H9 (cell line): ENCODE measurements around the gene STRIP1. TPM values are rescaled to one million over a fixed set of nuclear protein-coding genes. Genes with fewer than 3 reads are reported as not detected.

Source experiments
- DNase-seq: peaks from one replicate; pipeline ENCODE4 v3.0.0-alpha.2; 2017
- H2AFZ ChIP-seq: one replicate; pipeline ENCODE4 v1.6.1; 2013; ENCODE audit warnings: mild to moderate bottlenecking, low read length, control low read depth, moderate library complexity
- H2AK5ac ChIP-seq: 2 replicates; pipeline ENCODE4 v1.6.1; 2013; ENCODE audit warnings: low read length, control low read depth, mixed read lengths; ENCODE audit not compliant: insufficient read length
- H2BK120ac ChIP-seq: one replicate; pipeline ENCODE4 v1.6.1; 2013; ENCODE audit warnings: low read depth, mild to moderate bottlenecking, low read length, control low read depth, inconsistent platforms; ENCODE audit not compliant: poor library complexity, severe bottlenecking
- H2BK12ac ChIP-seq: 2 replicates; pipeline ENCODE4 v1.6.1; 2013; ENCODE audit warnings: low read length, control low read depth, mixed read lengths, low read depth; ENCODE audit not compliant: insufficient read length
- H2BK15ac ChIP-seq: 2 replicates; pipeline ENCODE4 v1.6.1; 2013; ENCODE audit warnings: low read depth, low read length, control low read depth
- H2BK20ac ChIP-seq: one replicate; pipeline ENCODE4 v1.6.1; 2013; ENCODE audit warnings: low read depth, mild to moderate bottlenecking, low read length, control low read depth, inconsistent platforms; ENCODE audit not compliant: poor library complexity, severe bottlenecking
- H2BK5ac ChIP-seq: 2 replicates; pipeline ENCODE4 v1.6.1; 2013; ENCODE audit warnings: low read length, control low read depth, mixed read lengths; ENCODE audit not compliant: insufficient read length
- H3K14ac ChIP-seq: 2 replicates; pipeline ENCODE4 v1.6.1; 2013; ENCODE audit warnings: low read length, control low read depth; ENCODE audit not compliant: insufficient read depth
- H3K18ac ChIP-seq: 2 replicates; pipeline ENCODE4 v1.6.1; 2013; ENCODE audit warnings: low read depth, mild to moderate bottlenecking, mixed read lengths, low read length, control low read depth; ENCODE audit not compliant: insufficient read length
- H3K23ac ChIP-seq: 2 replicates; pipeline ENCODE4 v1.6.1; 2013; ENCODE audit warnings: low read length, control low read depth, mixed read lengths, low read depth; ENCODE audit not compliant: insufficient read length
- H3K23me2 ChIP-seq: 2 replicates; pipeline ENCODE4 v1.6.1; 2013; ENCODE audit warnings: low read depth, mild to moderate bottlenecking, mixed read lengths, low read length, control low read depth; ENCODE audit not compliant: insufficient read length, poor library complexity, severe bottlenecking
- H3K27ac ChIP-seq: 2 replicates; pipeline ENCODE4 v1.5.1; 2013; ENCODE audit warnings: low read length, control low read depth, mixed read lengths, low read depth; ENCODE audit not compliant: insufficient read length
- H3K27me3 ChIP-seq: 2 replicates; pipeline ENCODE4 v1.6.1; 2013; ENCODE audit warnings: low read length, control low read depth, inconsistent platforms; ENCODE audit not compliant: insufficient read depth
- H3K4ac ChIP-seq: 2 replicates; pipeline ENCODE4 v1.6.1; 2013; ENCODE audit warnings: low read depth, mild to moderate bottlenecking, control low read depth, inconsistent platforms, low read length, moderate library complexity
- H3K4me1 ChIP-seq: 2 replicates; pipeline ENCODE4 v1.6.1; 2013; ENCODE audit warnings: low read length, control low read depth, inconsistent platforms; ENCODE audit not compliant: insufficient read depth
- H3K4me2 ChIP-seq: 2 replicates; pipeline ENCODE4 v1.6.1; 2013; ENCODE audit warnings: low read length, control low read depth, mixed read lengths; ENCODE audit not compliant: insufficient read length, insufficient read depth
- H3K56ac ChIP-seq: 2 replicates; pipeline ENCODE4 v1.6.1; 2013; ENCODE audit warnings: low read depth, mild to moderate bottlenecking, mixed read lengths, low read length, control low read depth; ENCODE audit not compliant: insufficient read length
- H3K79me1 ChIP-seq: 2 replicates; pipeline ENCODE4 v1.6.1; 2013; ENCODE audit warnings: low read depth, mild to moderate bottlenecking, moderate library complexity, low read length, control low read depth, inconsistent platforms; ENCODE audit not compliant: insufficient read depth, poor library complexity, severe bottlenecking
- H3K79me2 ChIP-seq: 2 replicates; pipeline ENCODE4 v1.6.1; 2013; ENCODE audit warnings: low read length, control low read depth, inconsistent platforms; ENCODE audit not compliant: insufficient read depth
- H3K9ac ChIP-seq: 2 replicates; pipeline ENCODE4 v1.6.1; 2013; ENCODE audit warnings: low read length, control low read depth, mixed read lengths; ENCODE audit not compliant: insufficient read length; ENCODE audit errors: extremely low read depth
- H3K9me3 ChIP-seq: one replicate; pipeline ENCODE4 v1.6.1; 2013; ENCODE audit warnings: low read depth, low read length, inconsistent platforms; ENCODE audit not compliant: control insufficient read depth
- H3T11ph ChIP-seq: one replicate; pipeline ENCODE4 v1.6.1; 2013; ENCODE audit warnings: mild to moderate bottlenecking, low read length, control low read depth, inconsistent platforms
- H4K20me1 ChIP-seq: one replicate; pipeline ENCODE4 v1.6.1; 2013; ENCODE audit not compliant: control insufficient read depth, insufficient read length, insufficient read depth
- H4K5ac ChIP-seq: 2 replicates; pipeline ENCODE4 v1.6.1; 2013; ENCODE audit warnings: low read depth, mild to moderate bottlenecking, mixed read lengths, low read length, control low read depth; ENCODE audit not compliant: insufficient read length
- H4K8ac ChIP-seq: replicated peaks from 2 replicates; pipeline ENCODE4 v1.6.1; 2013; ENCODE audit warnings: low read length, control low read depth, mixed read lengths, low read depth; ENCODE audit not compliant: insufficient read length
- H4K91ac ChIP-seq: 2 replicates; pipeline ENCODE4 v1.6.1; 2013; ENCODE audit warnings: low read depth, mild to moderate bottlenecking, moderate library complexity, mixed read lengths, low read length, control low read depth; ENCODE audit not compliant: insufficient read length
- H3K27ac Mint-ChIP-seq, 3 experiments: 2 replicates in 2 of 3; 3 replicates in 1 of 3; pipeline ENCODE4 v1.8.0; 2020 to 2021; ENCODE audit warnings: mixed read lengths in 3 of 3, mild to moderate bottlenecking in 1 of 3, moderate library complexity in 1 of 3
- H3K27me3 Mint-ChIP-seq: 2 replicates; pipeline ENCODE4 v1.8.0; 2021; ENCODE audit warnings: low read depth, mild to moderate bottlenecking, moderate library complexity, mixed read lengths
- H3K36me3 Mint-ChIP-seq, 3 experiments: 2 replicates in 2 of 3; 3 replicates in 1 of 3; pipeline ENCODE4 v1.8.0; 2020 to 2021; ENCODE audit warnings: low read depth in 3 of 3, mixed read lengths in 3 of 3; ENCODE audit not compliant: insufficient read depth in 1 of 3
- H3K4me1 Mint-ChIP-seq, 2 experiments: 2 replicates each; pipeline ENCODE4 v1.8.0; 2020; ENCODE audit warnings: mixed read lengths in 2 of 2
- H3K4me3 Mint-ChIP-seq, 2 experiments: 2 replicates in 1 of 2; 3 replicates in 1 of 2; pipeline ENCODE4 v1.8.0; 2020 to 2021; ENCODE audit warnings: mild to moderate bottlenecking in 2 of 2, mixed read lengths in 2 of 2, moderate library complexity in 1 of 2
- H3K9me3 Mint-ChIP-seq, 2 experiments: 2 replicates in 1 of 2; 3 replicates in 1 of 2; pipeline ENCODE4 v1.8.0; 2020; ENCODE audit warnings: mild to moderate bottlenecking in 2 of 2, mixed read lengths in 2 of 2, moderate library complexity in 1 of 2
- CTCF ChIP-seq: fragments of 200-600 bp; sonication (generic); conservative IDR thresholded peaks from 3 replicates; pipeline ENCODE4 v1.8.0; 2021; ENCODE audit warnings: antibody characterized with exemption, mild to moderate bottlenecking
- WGBS: extraction: QIAGEN DNeasy Blood & Tissue Kit; methylation state at CpG from one replicate; pipeline ENCODE4 v1.1.7; 2013; ENCODE audit warnings: missing lambda C conversion rate, low lambda C conversion rate, mixed read lengths; ENCODE audit not compliant: insufficient read length; ENCODE audit errors: extremely low coverage; 5-methylcytosine and 5-hydroxymethylcytosine counted together
- total RNA-seq: library from RNA; stranded (reverse); gene quantifications from 2 replicates; pipeline ENCODE4 v1.2.1, GENCODE V29; 2021

The STRIP1 gene
- total RNA-seq, 1 experiment from 2014 or later, result 43.6 TPM

GRCh38 chr1:110084227-110085078 is 50.0 kb downstream of the STRIP1 start:
- no peak overlapping the region for H3K23ac ChIP-seq

More at GRCh38 chr1:110084227-110085078, 50.0 kb downstream of the STRIP1 start:
- Histone ChIP-seq H3K56ac (no peak overlapping the region), H2AK5ac (no peak overlapping the region), H3K79me1 (no peaks in the 10 kb centered on the region), H3K27me3 (peaks cover 51% of the 10 kb centered on the region), H4K20me1 (no peaks in the 10 kb centered on the region), H3K4me2 (peak overlapping the region; percentile 58), H2BK5ac (no peak overlapping the region), H3K27ac (no peak overlapping the region), H3T11ph (no peak overlapping the region), H3K23me2 (peaks cover 10% of the 10 kb centered on the region), H2BK120ac (no peak overlapping the region), H2BK20ac (no peak overlapping the region), H4K8ac (no peak overlapping the region), H2BK15ac (no peak overlapping the region), H3K18ac (no peak overlapping the region), H4K5ac (no peak overlapping the region), H2BK12ac (no peak overlapping the region), H3K4me1 (0 out of 2 replicates have a peak, but pooled peaks cover 3% of the 10 kb centered on the region), H3K14ac (no peak overlapping the region), H3K79me2 (no peaks in the 10 kb centered on the region), H4K91ac (no peak overlapping the region), H2AFZ (no peak overlapping the region), H3K9ac (no peak overlapping the region), H3K4ac (no peak overlapping the region), H3K9me3 (no peaks in the 10 kb centered on the region)
- H3K36me3 Mint-ChIP-seq, result no peaks in the 10 kb centered on the region
- H3K4me3 Mint-ChIP-seq, result peak overlapping the region; percentile 53 to 79
- peaks cover 19 to 39% of the 10 kb centered on the region in 2 experiments for H3K4me1 Mint-ChIP-seq
- no CpG with 5 or more reads among the region's 72 CpGs for WGBS
- H3K9me3 Mint-ChIP-seq, result no peaks in the 10 kb centered on the region; a peak in 1 of 5 replicates
- peaks cover 89% of the 10 kb centered on the region for H3K27me3 Mint-ChIP-seq
- no peak for DNase-seq
- no peak overlapping the region for H3K27ac Mint-ChIP-seq
- TF ChIP-seq CTCF, result no peak
